Measurements from ENCODE around the gene OR6S1. TPM values are rescaled to one million over a fixed set of nuclear protein-coding genes. Genes with fewer than 3 reads are reported as not detected.

OR6S1 gene
- total and polyA plus RNA-seq, 10 of the 15 experiments (the other 5 are each of a cell fraction or from before 2014, with no cell fraction given), result 0.22 to 0.67 (median 0.43) TPM; not detected in 4

- H4K20me1 ChIP-seq (ENCODE audit: control insufficient read depth, insufficient read depth), result no peaks in the 10 kb centered on the region
- ATAC-seq (peak; percentile 36), FAIRE-seq (peak; percentile 83), DNase-seq (ENCODE audit: low read depth, low spot score) (no peak)
- H3K4me3 ChIP-seq, result peak overlapping the region; percentile 73
- H3K4me1 ChIP-seq (ENCODE audit: control insufficient read depth, insufficient read depth, low read length), result peaks cover 23% of the 10 kb centered on the region
- WGBS (ENCODE audit: insufficient coverage, insufficient replicate concordance, low lambda C conversion rate, missing lambda C conversion rate), result 9% methylated on average over 7 of the region's 7 CpGs
- BruUV-seq (replicated peaks), result no TSS peak
- H3K27me3 ChIP-seq (replicated peaks in 1 of 2; ENCODE audit: control insufficient read depth in 2 of 2, insufficient read depth in 2 of 2, low read length in 1 of 2), result no peaks in the 10 kb centered on the region
- CTCF ChIA-PET, result interaction anchor here (1.1 to 11.0 kb wide), 11 partner anchors 10 to 338 kb away, joined by 3 to 214 read pairs (median 13); partner anchors contain the start of genes PARP2 and RNASE6
- SMC1A ChIA-PET (ENCODE audit: uncharacterized antibody, unreplicated experiment), result interaction anchor here (0.7 to 8.9 kb wide), 17 partner anchors 8 to 353 kb away, joined by 3 to 150 read pairs (median 10); partner anchors contain the start of genes PARP2, PIP4P1 and RNASE11
- H3K9me3 ChIP-seq (replicated peaks; ENCODE audit: control insufficient read depth, insufficient read depth, low read length), result no peaks in the 10 kb centered on the region
- H3K27ac ChIP-seq (ENCODE audit: control insufficient read depth, insufficient read depth), result peak overlapping the region; percentile 99
- H3K9ac ChIP-seq (ENCODE audit: control insufficient read depth, insufficient read depth, low read length), result peak overlapping the region; percentile 93
- TF ChIP-seq ZBED1 (IDR thresholded peaks at IDR 0.05; ENCODE audit: borderline replicate concordance), result no peak
- TF ChIP-seq, protein P1, sequence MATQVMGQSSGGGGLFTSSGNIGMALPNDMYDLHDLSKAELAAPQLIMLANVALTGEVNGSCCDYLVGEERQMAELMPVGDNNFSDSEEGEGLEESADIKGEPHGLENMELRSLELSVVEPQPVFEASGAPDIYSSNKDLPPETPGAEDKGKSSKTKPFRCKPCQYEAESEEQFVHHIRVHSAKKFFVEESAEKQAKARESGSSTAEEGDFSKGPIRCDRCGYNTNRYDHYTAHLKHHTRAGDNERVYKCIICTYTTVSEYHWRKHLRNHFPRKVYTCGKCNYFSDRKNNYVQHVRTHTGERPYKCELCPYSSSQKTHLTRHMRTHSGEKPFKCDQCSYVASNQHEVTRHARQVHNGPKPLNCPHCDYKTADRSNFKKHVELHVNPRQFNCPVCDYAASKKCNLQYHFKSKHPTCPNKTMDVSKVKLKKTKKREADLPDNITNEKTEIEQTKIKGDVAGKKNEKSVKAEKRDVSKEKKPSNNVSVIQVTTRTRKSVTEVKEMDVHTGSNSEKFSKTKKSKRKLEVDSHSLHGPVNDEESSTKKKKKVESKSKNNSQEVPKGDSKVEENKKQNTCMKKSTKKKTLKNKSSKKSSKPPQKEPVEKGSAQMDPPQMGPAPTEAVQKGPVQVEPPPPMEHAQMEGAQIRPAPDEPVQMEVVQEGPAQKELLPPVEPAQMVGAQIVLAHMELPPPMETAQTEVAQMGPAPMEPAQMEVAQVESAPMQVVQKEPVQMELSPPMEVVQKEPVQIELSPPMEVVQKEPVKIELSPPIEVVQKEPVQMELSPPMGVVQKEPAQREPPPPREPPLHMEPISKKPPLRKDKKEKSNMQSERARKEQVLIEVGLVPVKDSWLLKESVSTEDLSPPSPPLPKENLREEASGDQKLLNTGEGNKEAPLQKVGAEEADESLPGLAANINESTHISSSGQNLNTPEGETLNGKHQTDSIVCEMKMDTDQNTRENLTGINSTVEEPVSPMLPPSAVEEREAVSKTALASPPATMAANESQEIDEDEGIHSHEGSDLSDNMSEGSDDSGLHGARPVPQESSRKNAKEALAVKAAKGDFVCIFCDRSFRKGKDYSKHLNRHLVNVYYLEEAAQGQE (IDR thresholded peaks at IDR 0.05; ENCODE audit: low read depth, low read length), result no peak
- TF ChIP-seq, protein P2, sequence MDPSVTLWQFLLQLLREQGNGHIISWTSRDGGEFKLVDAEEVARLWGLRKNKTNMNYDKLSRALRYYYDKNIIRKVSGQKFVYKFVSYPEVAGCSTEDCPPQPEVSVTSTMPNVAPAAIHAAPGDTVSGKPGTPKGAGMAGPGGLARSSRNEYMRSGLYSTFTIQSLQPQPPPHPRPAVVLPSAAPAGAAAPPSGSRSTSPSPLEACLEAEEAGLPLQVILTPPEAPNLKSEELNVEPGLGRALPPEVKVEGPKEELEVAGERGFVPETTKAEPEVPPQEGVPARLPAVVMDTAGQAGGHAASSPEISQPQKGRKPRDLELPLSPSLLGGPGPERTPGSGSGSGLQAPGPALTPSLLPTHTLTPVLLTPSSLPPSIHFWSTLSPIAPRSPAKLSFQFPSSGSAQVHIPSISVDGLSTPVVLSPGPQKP (IDR thresholded peaks at IDR 0.05; ENCODE audit: low read depth, low read length), result peak; percentile 36; the same call in 1 of the 2 replicates
- peak; percentile 2; the same call in 1 of the 2 replicates for TF ChIP-seq ZNF24 (IDR thresholded peaks at IDR 0.05)
- TF ChIP-seq MXI1 (IDR thresholded peaks at IDR 0.05; ENCODE audit: low read depth, low read length), result 0 out of 2 replicates have a peak, but pooled peaks have one; percentile 11
- TF ChIP-seq MAX (IDR thresholded peaks at IDR 0.05; ENCODE audit: low read depth, low read length), result peak; percentile 46; the same call in 1 of the 2 replicates
- TF ChIP-seq CBX3 (IDR thresholded peaks at IDR 0.05; ENCODE audit: borderline replicate concordance, low read depth), result no peak
- H3K79me2 ChIP-seq (ENCODE audit: control insufficient read depth, insufficient read depth, low read length), result no peaks in the 10 kb centered on the region
- RAD21 ChIA-PET (ENCODE audit: unreplicated experiment), result interaction anchor here (0.9 to 8.9 kb wide), 18 partner anchors 10 to 422 kb away, joined by 3 to 156 read pairs (median 7); partner anchors contain the start of genes CCNB1IP1, PARP2, PIP4P1 and TEP1
- H3K36me3 ChIP-seq (ENCODE audit: control insufficient read depth in 2 of 2, insufficient read depth in 2 of 2, low read length in 1 of 2), result no peaks in the 10 kb centered on the region
- H2AFZ ChIP-seq (ENCODE audit: control insufficient read depth, low read depth, low read length), result peak overlapping the region; percentile 62
- in situ Hi-C loops (cut with MboI), result loop anchor here (5.0 kb wide), 3 partner anchors 49 to 349 kb away; partner anchors contain the start of genes CCNB1IP1 and PIP4P1
- POLR2A ChIA-PET, result interaction anchor here (0.9 to 5.6 kb wide), 9 partner anchors 12 to 338 kb away, joined by 3 to 69 read pairs (median 11); partner anchors contain the start of genes PARP2 and RNASE6
- peak overlapping the region; percentile 97 for H3K4me2 ChIP-seq (ENCODE audit: control insufficient read depth, insufficient read depth)
- intact Hi-C loops (cut with micrococcal nuclease; ENCODE audit: unreplicated experiment), result loop anchor here (1.0 to 5.0 kb wide), 4 partner anchors 18 to 338 kb away; partner anchors contain the start of genes PARP2, PIP4P1 and TEP1
Measured at GRCh38 chr14:20680843-20681347, 39.4 kb upstream of the OR6S1 start.

Measured in GM12878 (cell line).